HCT116 (cell line): ENCODE results near the gene LIG1. TPM values are rescaled to one million over a fixed set of nuclear protein-coding genes. Genes with fewer than 3 reads are reported as not detected.
"Not testable (repeated sequence)": the region's sequence is repeated elsewhere in the genome, so short reads cannot be mapped to it uniquely, and the experiment has no call there.

Experiments used
- ATAC-seq: fragments of 200-7000 bp; cut with Tn5 transposase; 2 replicates; pipeline ENCODE4 v1.9.1; 2020; ENCODE audit warnings: mild to moderate bottlenecking, moderate library complexity
- BruUV-seq: library from RNA; stranded (reverse); fragments of 400-500 nt; replicated peaks from 2 replicates; lab custom pipeline; 2021; lab: Mats Ljungman, UMichigan
- CTCF ChIA-PET: fragments of 300-600 bp; sonication (Branson Sonifier 250); formaldehyde crosslinking; loops from one replicate; lab custom pipeline; 2021; ENCODE audit warnings: antibody characterized with exemption; lab: Charles Lee
- POLR2A ChIA-PET: fragments of 300-600, 350-600 bp; sonication (Branson Sonifier 250); formaldehyde crosslinking; loops from one replicate; lab custom pipeline; 2021; ENCODE audit warnings: antibody characterized with exemption; lab: Charles Lee
- RAD21 ChIA-PET, 2 experiments: fragments of 300-600 bp; sonication (Branson Sonifier 250); formaldehyde crosslinking; loops; one replicate each; lab custom pipeline; 2023; ENCODE audit warnings: low total read pairs in 2 of 2; ENCODE audit not compliant: uncharacterized antibody in 2 of 2, unreplicated experiment in 2 of 2, low non-redundant PET in 1 of 2; lab: Charles Lee
- DNase-seq: peaks from one replicate; pipeline ENCODE4 v3.0.0-alpha.2; 2010; ENCODE audit warnings: low read depth, low spot score
- H2AFZ ChIP-seq: fragments of 200-600 bp; shearing (Covaris generic), sonication (generic); 2 replicates; pipeline ENCODE4 v1.6.1; 2017; ENCODE audit warnings: low read depth, mixed run types, mixed read lengths, antibody characterized with exemption, low read length; ENCODE audit not compliant: poor library complexity, severe bottlenecking
- H3K27ac ChIP-seq: 2 replicates; pipeline ENCODE4 v1.5.1; 2012; ENCODE audit warnings: low read depth, low read length
- H3K27me3 ChIP-seq: fragments of 200-600 bp; sonication (generic); 2 replicates; pipeline ENCODE4 v1.6.1; 2016; ENCODE audit warnings: mixed run types, low read length, mixed read lengths; ENCODE audit not compliant: insufficient read depth
- H3K36me3 ChIP-seq, 2 experiments: fragments of 200-500 bp in 1 of 2; fragments of 200-600 bp in 1 of 2; sonication (Bioruptor generic) in 1 of 2; sonication (generic) in 1 of 2; 2 replicates each; pipeline versions ENCODE4 v1.5.1 to v1.6.1; 2014 to 2016; ENCODE audit warnings: low read length in 2 of 2, inconsistent platforms in 1 of 2, mixed read lengths in 1 of 2, mixed run types in 1 of 2; ENCODE audit not compliant: insufficient read depth in 2 of 2, control insufficient read depth in 1 of 2
- H3K4me1 ChIP-seq, 2 experiments: fragments of 200-600 bp in 1 of 2; sonication (generic) in 1 of 2; 2 replicates each; pipeline versions ENCODE4 v1.5.1 to v1.6.1; 2012 to 2017; ENCODE audit warnings: low read length in 2 of 2, inconsistent platforms in 1 of 2, mild to moderate bottlenecking in 1 of 2, mixed read lengths in 1 of 2, mixed run types in 1 of 2, moderate library complexity in 1 of 2; ENCODE audit not compliant: insufficient read depth in 2 of 2, control insufficient read depth in 1 of 2
- H3K4me2 ChIP-seq: fragments of 200-600 bp; sonication (generic); 2 replicates; pipeline ENCODE4 v1.6.1; 2017; ENCODE audit warnings: mixed run types, low read length, mixed read lengths
- H3K4me3 ChIP-seq, 2 experiments: fragments of 200-600 bp in 1 of 2; sonication (generic) in 1 of 2; replicated peaks in 1 of 2; 2 replicates each; pipeline ENCODE4 v1.5.1; 2011 to 2016; ENCODE audit warnings: low read length in 2 of 2, control low read depth in 1 of 2, low read depth in 1 of 2, mild to moderate bottlenecking in 1 of 2, mixed read lengths in 1 of 2, mixed run types in 1 of 2
- H3K79me2 ChIP-seq: fragments of 200-600 bp; sonication (generic); 2 replicates; pipeline ENCODE4 v1.6.1; 2017; ENCODE audit warnings: mild to moderate bottlenecking, mixed run types, low read length, moderate library complexity, mixed read lengths; ENCODE audit not compliant: insufficient read depth
- H3K9ac ChIP-seq: fragments of 200-600 bp; sonication (generic); 2 replicates; pipeline ENCODE4 v1.6.1; 2016; ENCODE audit warnings: low read length, mixed read lengths
- H3K9me2 ChIP-seq: fragments of 200-600 bp; sonication (generic), shearing (Covaris generic); 2 replicates; pipeline ENCODE4 v1.6.1; 2017; ENCODE audit warnings: mixed run types, mild to moderate bottlenecking, moderate library complexity; ENCODE audit not compliant: insufficient read depth
- H3K9me3 ChIP-seq, 2 experiments: fragments of 200-500 bp in 1 of 2; fragments of 200-600 bp in 1 of 2; sonication (Bioruptor generic) in 1 of 2; sonication (generic) in 1 of 2; 2 replicates each; pipeline ENCODE4 v1.6.1; 2014 to 2017; ENCODE audit warnings: low read length in 2 of 2, mixed read lengths in 2 of 2, inconsistent platforms in 1 of 2, low read depth in 1 of 2, mild to moderate bottlenecking in 1 of 2, mixed run types in 1 of 2, moderate library complexity in 1 of 2; ENCODE audit not compliant: control insufficient read depth in 1 of 2, insufficient read depth in 1 of 2
- H4K20me1 ChIP-seq: fragments of 200-600 bp; sonication (generic), shearing (Covaris generic); 2 replicates; pipeline ENCODE4 v1.6.1; 2017; ENCODE audit warnings: mixed run types, mild to moderate bottlenecking, moderate library complexity; ENCODE audit not compliant: insufficient read depth
- ATF3 ChIP-seq: IDR thresholded peaks from 2 replicates; pipeline ENCODE4 v1.6.1; 2012
- CTCF ChIP-seq, 3 experiments: fragments of 200-600 bp in 1 of 3; sonication (generic) in 1 of 3; IDR thresholded peaks in 2 of 3; conservative IDR thresholded peaks in 1 of 3; 2 replicates each; pipeline ENCODE4 v1.5.1; 2012 to 2017; ENCODE audit warnings: low read depth in 2 of 3, low read length in 2 of 3, antibody characterized with exemption in 1 of 3, borderline replicate concordance in 1 of 3, control low read depth in 1 of 3, mild to moderate bottlenecking in 1 of 3, mixed read lengths in 1 of 3, mixed run types in 1 of 3, moderate library complexity in 1 of 3; ENCODE audit not compliant: insufficient read depth in 1 of 3
- ELF1 ChIP-seq: IDR thresholded peaks from 2 replicates; pipeline ENCODE4 v1.6.1; 2012; ENCODE audit warnings: low read depth, borderline replicate concordance
- EZH2 ChIP-seq: fragments of 200-600 bp; sonication (generic); IDR thresholded peaks from 2 replicates; pipeline ENCODE4 v1.6.1; 2017; ENCODE audit warnings: antibody characterized with exemption, mixed run types
- EZH2phosphoT487 ChIP-seq: fragments of 200-600 bp; IDR thresholded peaks from 2 replicates; pipeline ENCODE4 v1.6.1; 2018; ENCODE audit warnings: antibody characterized with exemption, borderline replicate concordance
- FOSL1 ChIP-seq: IDR thresholded peaks from 2 replicates; pipeline ENCODE4 v1.6.1; 2012; ENCODE audit warnings: low read depth
- MAX ChIP-seq: IDR thresholded peaks from 2 replicates; pipeline ENCODE4 v1.6.1; 2012
- POLR2A ChIP-seq: IDR thresholded peaks from 2 replicates; pipeline ENCODE4 v1.7.0; 2011; ENCODE audit warnings: borderline replicate concordance; ENCODE audit not compliant: insufficient read depth, insufficient read length; ENCODE audit errors: extremely low read depth
- POLR2AphosphoS5 ChIP-seq: IDR thresholded peaks from 2 replicates; pipeline ENCODE4 v1.6.1; 2011; ENCODE audit warnings: mild to moderate bottlenecking, low read depth, low read length, moderate library complexity
- ZBTB33 ChIP-seq: IDR thresholded peaks from 2 replicates; pipeline ENCODE4 v1.6.1; 2011; ENCODE audit warnings: mild to moderate bottlenecking, low read length, moderate library complexity; ENCODE audit not compliant: insufficient replicate concordance; ENCODE audit errors: extremely low read depth
- ZFX ChIP-seq: fragments of 450-650 bp; IDR thresholded peaks from 2 replicates; pipeline ENCODE4 v1.6.1; 2017
- ZNF274 ChIP-seq: fragments of 200-500 bp; sonication (Bioruptor generic); IDR thresholded peaks from 2 replicates; pipeline ENCODE4 v1.6.1; 2014; ENCODE audit warnings: mild to moderate bottlenecking, low read depth, low read length, inconsistent platforms
- intact Hi-C: fragments of 100-400 bp; cut with micrococcal nuclease; formaldehyde crosslinking; loops from 2 replicates; pipeline ENCODE4 v1.10.0; 2022
- total RNA-seq: library from RNA; stranded (reverse); gene quantifications from one replicate; pipeline ENCODE4 v1.2.1, GENCODE V29; 2021; ENCODE audit not compliant: unreplicated experiment

Gene LIG1
- total RNA-seq, 1 experiment from 2014 or later = 122 TPM

GRCh38 chr19:48090281-48090802 lies 79.8 kb downstream of the LIG1 start:
- RAD21 ChIA-PET = no interaction called here
- peaks cover 8 to 16% of the 10 kb centered on the region in 2 experiments; a peak in 2 of 4 replicates for H3K4me1 ChIP-seq
- no peak for DNase-seq
- no peak overlapping the region for H3K4me2 ChIP-seq
- no peak for TF ChIP-seq FOSL1
- no peak for TF ChIP-seq EZH2phosphoT487
- TF ChIP-seq ZFX = no peak
- TF ChIP-seq EZH2 = no peak
- TF ChIP-seq ZBTB33 = no peak
- TF ChIP-seq ZNF274 = no peak
- no peak for TF ChIP-seq ATF3
- no peak for TF ChIP-seq POLR2A
- TF ChIP-seq ELF1 = no peak
- TF ChIP-seq CTCF (IDR thresholded peaks at IDR 0.05 in 2 of 3, conservative IDR thresholded peaks at IDR 0.05 in 1 of 3; ENCODE audit: borderline replicate concordance in 1 of 3, insufficient read depth in 1 of 3, low read depth in 2 of 3, low read length in 2 of 3) = no peak
- no peak for TF ChIP-seq MAX
- no peak for TF ChIP-seq POLR2AphosphoS5
- H2AFZ ChIP-seq = no peak overlapping the region
- H3K4me3 ChIP-seq = no peak overlapping the region
- CTCF ChIA-PET = no interaction called here
- no peaks in the 10 kb centered on the region for H3K79me2 ChIP-seq
- H3K27ac ChIP-seq = no peak overlapping the region
- intact Hi-C loops = no loop called here
- H4K20me1 ChIP-seq = no peaks in the 10 kb centered on the region
- POLR2A ChIA-PET = no interaction called here
- H3K9ac ChIP-seq = no peak overlapping the region
- no TSS peak for BruUV-seq
- H3K9me2 ChIP-seq = no peaks in the 10 kb centered on the region
- ATAC-seq = no peak
- H3K27me3 ChIP-seq = no peaks in the 10 kb centered on the region
- H3K9me3 ChIP-seq = peaks cover 0 to 4% of the 10 kb centered on the region in 2 experiments; a peak in 2 of 4 replicates
- no peaks in the 10 kb centered on the region for H3K36me3 ChIP-seq

GRCh38 chr19:48088991-48089390 lies 81.2 kb downstream of the LIG1 start:
- BruUV-seq, ATAC-seq, H3K9me3 ChIP-seq, POLR2A ChIA-PET, H2AFZ ChIP-seq, DNase-seq, H3K27ac ChIP-seq, H3K4me2 ChIP-seq, H4K20me1 ChIP-seq, H3K27me3 ChIP-seq, H3K79me2 ChIP-seq, H3K9ac ChIP-seq, H3K4me3 ChIP-seq, H3K9me2 ChIP-seq, CTCF ChIA-PET, RAD21 ChIA-PET, H3K36me3 ChIP-seq, intact Hi-C loops: not testable (repeated sequence)
- H3K4me1 ChIP-seq = peaks cover 8 to 16% of the 10 kb centered on the region in 2 experiments; a peak in 2 of 4 replicates
